Neuronal stem cell (in vitro differentiated cells): ENCODE measurements around the gene KLHDC4.

Experiments
- DNase-seq: peaks from one replicate; pipeline ENCODE4 v3.0.0-alpha.2; 2013; ENCODE audit warnings: low spot score
- H2AFZ ChIP-seq: one replicate; pipeline ENCODE4 v1.6.1; 2013; ENCODE audit warnings: mild to moderate bottlenecking, low read length, inconsistent platforms
- H2AK5ac ChIP-seq: 2 replicates; pipeline ENCODE4 v1.6.1; 2013; ENCODE audit warnings: low read depth, mild to moderate bottlenecking, inconsistent platforms, low read length, moderate library complexity, mixed read lengths
- H2BK120ac ChIP-seq: 2 replicates; pipeline ENCODE4 v1.6.1; 2013; ENCODE audit warnings: low read depth, mild to moderate bottlenecking, inconsistent platforms, low read length, moderate library complexity, mixed read lengths
- H2BK12ac ChIP-seq: one replicate; pipeline ENCODE4 v1.6.1; 2013; ENCODE audit warnings: low read length, inconsistent platforms
- H2BK15ac ChIP-seq: 2 replicates; pipeline ENCODE4 v1.6.1; 2013; ENCODE audit warnings: mild to moderate bottlenecking, low read length, inconsistent platforms, mixed read lengths
- H2BK5ac ChIP-seq: one replicate; pipeline ENCODE4 v1.6.1; 2013; ENCODE audit warnings: inconsistent platforms, mild to moderate bottlenecking, low read length, moderate library complexity
- H3K14ac ChIP-seq: one replicate; pipeline ENCODE4 v1.6.1; 2013; ENCODE audit warnings: low read length, inconsistent platforms
- H3K18ac ChIP-seq: 2 replicates; pipeline ENCODE4 v1.6.1; 2013; ENCODE audit warnings: low read length, inconsistent platforms
- H3K23ac ChIP-seq: 2 replicates; pipeline ENCODE4 v1.6.1; 2013; ENCODE audit warnings: low read depth, mild to moderate bottlenecking, mixed read lengths, low read length, inconsistent platforms; ENCODE audit not compliant: poor library complexity
- H3K27ac ChIP-seq: replicated peaks from 3 replicates; pipeline ENCODE4 v1.5.1; 2013; ENCODE audit warnings: low read length, inconsistent platforms
- H3K27me3 ChIP-seq, 3 experiments: 2 replicates each; pipeline ENCODE4 v1.6.1; 2013; ENCODE audit warnings: low read length in 3 of 3, mild to moderate bottlenecking in 2 of 3, inconsistent platforms in 1 of 3, low read depth in 1 of 3, mixed read lengths in 1 of 3, moderate library complexity in 1 of 3; ENCODE audit not compliant: control insufficient read depth in 3 of 3, insufficient read depth in 3 of 3
- H3K36me3 ChIP-seq, 2 donors: replicated peaks in 1 of 2; 2 replicates each; pipeline ENCODE4 v1.6.1; 2013; ENCODE audit warnings: low read length in 2 of 2; ENCODE audit not compliant: control insufficient read depth in 2 of 2, insufficient read depth in 2 of 2
- H3K4ac ChIP-seq: 2 replicates; pipeline ENCODE4 v1.6.1; 2013; ENCODE audit warnings: inconsistent platforms, mild to moderate bottlenecking, low read length, moderate library complexity
- H3K4me1 ChIP-seq, 2 donors: 1 replicate in 1 of 2; 2 replicates in 1 of 2; pipeline ENCODE4 v1.6.1; 2013; ENCODE audit warnings: low read length in 2 of 2, low read depth in 1 of 2; ENCODE audit not compliant: control insufficient read depth in 2 of 2, insufficient read depth in 1 of 2
- H3K4me2 ChIP-seq: one replicate; pipeline ENCODE4 v1.6.1; 2013; ENCODE audit warnings: mild to moderate bottlenecking, low read length, inconsistent platforms; ENCODE audit not compliant: insufficient read depth, poor library complexity, severe bottlenecking
- H3K4me3 ChIP-seq, 2 donors: 2 replicates each; pipeline ENCODE4 v1.5.1; 2013; ENCODE audit warnings: low read length in 2 of 2, mild to moderate bottlenecking in 2 of 2, inconsistent platforms in 1 of 2, moderate library complexity in 1 of 2
- H3K79me1 ChIP-seq: one replicate; pipeline ENCODE4 v1.6.1; 2013; ENCODE audit warnings: low read depth, mild to moderate bottlenecking, inconsistent platforms, low read length, moderate library complexity
- H3K9ac ChIP-seq: one replicate; pipeline ENCODE4 v1.6.1; 2013; ENCODE audit warnings: mild to moderate bottlenecking, low read depth, low read length, inconsistent platforms; ENCODE audit not compliant: poor library complexity
- H3K9me3 ChIP-seq, 2 donors: replicated peaks in 1 of 2; 2 replicates each; pipeline versions ENCODE3 to v1.6.1; 2013; ENCODE audit warnings: low read length in 2 of 2, mild to moderate bottlenecking in 2 of 2, inconsistent platforms in 1 of 2, low read depth in 1 of 2, mixed read lengths in 1 of 2, moderate library complexity in 1 of 2; ENCODE audit not compliant: control insufficient read depth in 2 of 2, insufficient read depth in 1 of 2
- H4K8ac ChIP-seq: one replicate; pipeline ENCODE4 v1.6.1; 2013; ENCODE audit warnings: low read depth, mild to moderate bottlenecking, inconsistent platforms, low read length, moderate library complexity
- H4K91ac ChIP-seq: one replicate; pipeline ENCODE4 v1.6.1; 2013; ENCODE audit warnings: low read length, low read depth, mild to moderate bottlenecking, inconsistent platforms; ENCODE audit not compliant: poor library complexity
- WGBS, 2 donors: extraction: QIAGEN DNeasy Blood & Tissue Kit; methylation state at CpG; one replicate each; pipeline ENCODE4 v1.1.7; 2013; ENCODE audit warnings: missing lambda C conversion rate in 2 of 2, mixed read lengths in 1 of 2; ENCODE audit not compliant: insufficient read length in 2 of 2, insufficient replicate concordance in 1 of 2; ENCODE audit errors: extremely low coverage in 2 of 2; 5-methylcytosine and 5-hydroxymethylcytosine counted together

The KLHDC4 gene

DNA sequence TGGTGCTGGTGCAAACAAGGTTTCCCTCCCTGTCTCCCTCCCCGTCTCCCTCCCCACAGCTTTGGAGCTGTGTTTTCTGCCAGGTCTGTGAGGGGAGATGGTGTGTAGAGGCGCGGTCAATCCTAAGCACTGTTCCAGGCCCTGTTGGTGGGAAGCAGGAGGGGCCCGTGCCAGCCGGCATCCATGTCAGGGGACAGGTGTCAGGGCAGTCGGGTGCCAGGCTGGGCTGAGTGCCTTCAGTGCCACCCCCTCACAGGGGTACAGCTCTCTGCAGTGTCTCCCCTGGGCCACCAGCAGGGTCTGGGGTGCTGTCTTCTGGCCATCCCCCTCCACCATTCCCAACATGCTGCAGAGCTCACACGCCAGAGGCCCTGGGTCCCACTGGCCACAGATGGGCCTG, 73.6 kb downstream of the KLHDC4 start:
- Histone ChIP-seq H3K79me1 (peaks cover 3% of the 10 kb centered on the region), H3K4ac (no peak overlapping the region), H3K9ac (peak overlapping the region; percentile 51), H3K36me3 (peaks cover 20 to 35% of the 10 kb centered on the region in 2 donors), H2BK12ac (no peak overlapping the region), H3K9me3 (no peaks in the 10 kb centered on the region), H3K27ac (no peak overlapping the region), H3K4me3 (no peak overlapping the region), H3K4me2 (no peak overlapping the region), H2BK120ac (no peak overlapping the region), H4K91ac (no peak overlapping the region), H2BK15ac (no peak overlapping the region), H2AFZ (no peak overlapping the region), H3K4me1 (no peaks in the 10 kb centered on the region), H2BK5ac (no peak overlapping the region), H3K18ac (peak overlapping the region; percentile 36), H3K27me3 (no peaks in the 10 kb centered on the region), H3K14ac (peak overlapping the region; percentile 63), H4K8ac (no peak overlapping the region), H2AK5ac (no peak overlapping the region), H3K23ac (no peak overlapping the region)
- no peak for DNase-seq
- no CpG with 5 or more reads among the region's 7 CpGs for WGBS, 2 donors

DNA sequence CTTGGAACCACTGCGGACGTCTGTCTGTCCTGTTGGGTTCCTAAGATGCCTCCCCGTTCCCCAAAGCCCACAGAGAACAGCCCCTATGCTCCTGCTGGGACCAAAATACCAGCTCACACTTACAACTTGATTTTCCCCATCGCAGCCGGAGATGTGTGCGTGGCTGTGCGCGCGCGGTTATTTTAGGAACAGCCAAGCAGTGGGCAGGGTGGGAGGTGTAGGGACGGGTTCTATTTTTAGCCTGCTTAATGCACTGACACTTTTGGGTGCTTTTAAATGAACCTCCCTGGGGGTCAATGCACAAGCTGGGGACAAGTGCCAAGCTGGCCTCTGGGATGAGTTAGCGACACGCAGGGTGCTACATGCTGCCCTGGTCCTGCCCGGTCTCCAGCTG, 74.1 kb downstream of the KLHDC4 start:
- WGBS, 2 donors: no CpG with 5 or more reads among the region's 14 CpGs
- Histone ChIP-seq H3K4ac (no peak overlapping the region), H4K91ac (no peak overlapping the region), H4K8ac (no peak overlapping the region), H3K4me3 (peak overlapping the region in 1 of 2 donors; percentile 24), H2BK15ac (no peak overlapping the region), H2BK12ac (no peak overlapping the region), H3K14ac (no peak overlapping the region), H3K23ac (no peak overlapping the region), H3K9ac (no peak overlapping the region), H3K27ac (no peak overlapping the region), H2AK5ac (no peak overlapping the region), H3K18ac (no peak overlapping the region), H3K4me2 (no peak overlapping the region), H2BK120ac (no peak overlapping the region), H3K79me1 (peaks cover 3% of the 10 kb centered on the region), H2BK5ac (no peak overlapping the region), H3K36me3 (peaks cover 20 to 30% of the 10 kb centered on the region in 2 donors), H2AFZ (no peak overlapping the region), H3K9me3 (no peaks in the 10 kb centered on the region), H3K4me1 (no peaks in the 10 kb centered on the region), H3K27me3 (no peaks in the 10 kb centered on the region)
- DNase-seq: no peak

DNA sequence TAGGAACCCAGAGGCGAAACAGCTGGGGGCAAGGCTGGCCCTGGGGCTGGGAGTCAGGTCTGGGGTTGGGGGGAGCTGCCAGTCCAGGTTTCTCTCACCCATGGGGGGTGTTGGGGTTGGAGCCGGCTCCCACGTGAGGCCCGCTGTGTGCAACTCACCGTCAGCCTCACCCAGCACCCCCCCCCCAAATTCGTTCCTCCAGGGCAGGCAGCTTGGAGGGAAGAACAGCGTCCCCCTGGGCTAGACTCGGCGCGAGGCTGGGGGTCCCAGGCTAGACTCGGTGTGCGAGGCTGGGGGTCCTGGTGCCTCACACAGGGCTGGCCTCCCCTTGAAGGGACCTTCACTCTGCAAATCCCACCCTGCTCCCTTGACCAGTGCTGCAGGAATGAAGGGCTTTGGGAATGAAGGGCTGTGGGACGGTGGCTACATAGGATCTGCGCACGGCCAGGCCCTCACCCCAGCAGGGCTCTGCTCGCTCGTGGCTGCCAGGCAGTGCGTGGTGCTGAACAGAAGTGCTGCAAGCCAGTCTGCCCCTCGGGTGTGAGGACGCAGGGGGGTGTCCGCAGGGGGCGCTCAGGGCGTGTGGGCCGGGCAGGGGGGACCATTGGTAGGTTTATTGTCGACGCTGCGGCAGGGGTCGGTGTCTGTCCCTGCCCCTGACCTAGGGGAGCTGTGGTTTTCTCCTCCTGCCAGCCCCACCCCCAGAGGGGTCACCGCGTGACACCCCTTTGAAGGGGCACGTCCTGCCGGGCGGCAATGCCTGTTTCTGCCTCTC, 74.7 kb downstream of the KLHDC4 start:
- H3K4me3 ChIP-seq: no peak overlapping the region
- H3K27ac ChIP-seq: no peak overlapping the region
- no peaks in the 10 kb centered on the region for H3K27me3 ChIP-seq
- H2BK120ac ChIP-seq: no peak overlapping the region
- no peak overlapping the region for H4K91ac ChIP-seq
- no peak overlapping the region for H2AK5ac ChIP-seq
- H3K9ac ChIP-seq: no peak overlapping the region
- H3K79me1 ChIP-seq: peaks cover 3% of the 10 kb centered on the region
- no peaks in the 10 kb centered on the region for H3K9me3 ChIP-seq
- no peak overlapping the region for H3K4ac ChIP-seq
- peak overlapping the region; percentile 45 for H3K18ac ChIP-seq
- peaks cover 18 to 24% of the 10 kb centered on the region in 2 donors for H3K36me3 ChIP-seq
- no peaks in the 10 kb centered on the region for H3K4me1 ChIP-seq
- H3K23ac ChIP-seq: no peak overlapping the region
- WGBS, 2 donors: no CpG with 5 or more reads among the region's 33 CpGs
- no peak overlapping the region for H2BK15ac ChIP-seq
- H3K14ac ChIP-seq: peak overlapping the region; percentile 56
- no peak overlapping the region for H2BK12ac ChIP-seq
- H3K4me2 ChIP-seq: no peak overlapping the region
- no peak overlapping the region for H4K8ac ChIP-seq
- DNase-seq: no peak
- no peak overlapping the region for H2AFZ ChIP-seq
- no peak overlapping the region for H2BK5ac ChIP-seq

- H2AK5ac ChIP-seq: no peak overlapping the region
- H3K27ac ChIP-seq: no peak overlapping the region
- no peak overlapping the region for H3K23ac ChIP-seq
- peaks cover 12 to 13% of the 10 kb centered on the region in 2 donors for H3K36me3 ChIP-seq
- no peak overlapping the region for H2BK5ac ChIP-seq
- H3K14ac ChIP-seq: no peak overlapping the region
- H4K8ac ChIP-seq: no peak overlapping the region
- no peak overlapping the region for H3K9ac ChIP-seq
- no peak overlapping the region for H3K18ac ChIP-seq
- H2BK12ac ChIP-seq: no peak overlapping the region
- no peak overlapping the region for H3K4me2 ChIP-seq
- no peak for DNase-seq
- H3K9me3 ChIP-seq: no peaks in the 10 kb centered on the region
- no CpG with 5 or more reads among the region's 46 CpGs for WGBS, 2 donors
- H2AFZ ChIP-seq: no peak overlapping the region
- no peaks in the 10 kb centered on the region for H3K27me3 ChIP-seq
- H4K91ac ChIP-seq: no peak overlapping the region
- H3K79me1 ChIP-seq: peaks cover 3% of the 10 kb centered on the region
- H2BK15ac ChIP-seq: no peak overlapping the region
- no peak overlapping the region for H3K4me3 ChIP-seq
- H2BK120ac ChIP-seq: no peak overlapping the region
- no peaks in the 10 kb centered on the region for H3K4me1 ChIP-seq
- no peak overlapping the region for H3K4ac ChIP-seq
Measured at GRCh38 chr16:87689956-87690465, 75.8 kb downstream of the KLHDC4 start.
